ENCODE measurements around the gene RNASE11.

GRCh38 chr14:20603813-20604690 lies 16.3 kb upstream of the RNASE11 start:
- TF ChIP-seq CTCF (conservative IDR thresholded peaks at IDR 0.05; ENCODE audit: low read length) (no peak), EZH2phosphoT487 (IDR thresholded peaks at IDR 0.05; ENCODE audit: borderline replicate concordance, low read depth, low read length) (no peak)
